ENCODE results near the gene USF1. TPM values are rescaled to one million over a fixed set of nuclear protein-coding genes. Genes with fewer than 3 reads are reported as not detected.

Gene USF1
- total RNA-seq, 2 donors from 2014 or later: 32.7 to 46.5 TPM

DNA sequence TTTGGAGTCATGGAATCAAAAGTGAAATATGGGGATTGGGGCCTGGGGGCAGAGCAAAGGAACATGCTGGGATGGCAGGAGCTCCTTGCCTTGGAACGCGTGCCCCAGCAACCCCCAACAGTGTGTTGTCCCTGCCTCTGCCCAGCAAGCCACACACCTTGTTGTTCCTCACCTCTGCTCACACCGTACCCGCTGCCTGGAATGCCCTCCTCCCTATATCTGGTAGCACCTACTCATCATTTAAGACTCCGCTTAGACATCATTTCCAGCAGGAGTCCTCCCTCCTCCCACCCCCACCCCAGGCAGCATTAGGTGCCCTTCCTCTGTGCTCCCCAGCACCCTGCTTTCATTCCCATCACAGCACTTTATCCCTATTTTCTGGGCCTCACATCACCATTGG is 35.7 kb upstream of the USF1 start:
- Histone ChIP-seq H3K9me3 (no peaks in the 10 kb centered on the region), H3K36me3 (replicated peaks in 1 of 2; ENCODE audit: insufficient read depth in 1 of 2, low read depth in 2 of 2) (no peaks in the 10 kb centered on the region), H3K27me3 (no peaks in the 10 kb centered on the region), H3K4me1 (peaks cover 39% of the 10 kb centered on the region), H3K4me3 (no peak overlapping the region), H3K27ac (no peak overlapping the region)
- DNase-seq (no peak), ATAC-seq (no peak)
- intact Hi-C loops (cut with DNase I): no loop called here
- 80% methylated on average over 5 of the region's 5 CpGs for WGBS, 2 donors
- TF ChIP-seq POLR2A (IDR thresholded peaks at IDR 0.05): no peak
- TF ChIP-seq, protein P1, sequence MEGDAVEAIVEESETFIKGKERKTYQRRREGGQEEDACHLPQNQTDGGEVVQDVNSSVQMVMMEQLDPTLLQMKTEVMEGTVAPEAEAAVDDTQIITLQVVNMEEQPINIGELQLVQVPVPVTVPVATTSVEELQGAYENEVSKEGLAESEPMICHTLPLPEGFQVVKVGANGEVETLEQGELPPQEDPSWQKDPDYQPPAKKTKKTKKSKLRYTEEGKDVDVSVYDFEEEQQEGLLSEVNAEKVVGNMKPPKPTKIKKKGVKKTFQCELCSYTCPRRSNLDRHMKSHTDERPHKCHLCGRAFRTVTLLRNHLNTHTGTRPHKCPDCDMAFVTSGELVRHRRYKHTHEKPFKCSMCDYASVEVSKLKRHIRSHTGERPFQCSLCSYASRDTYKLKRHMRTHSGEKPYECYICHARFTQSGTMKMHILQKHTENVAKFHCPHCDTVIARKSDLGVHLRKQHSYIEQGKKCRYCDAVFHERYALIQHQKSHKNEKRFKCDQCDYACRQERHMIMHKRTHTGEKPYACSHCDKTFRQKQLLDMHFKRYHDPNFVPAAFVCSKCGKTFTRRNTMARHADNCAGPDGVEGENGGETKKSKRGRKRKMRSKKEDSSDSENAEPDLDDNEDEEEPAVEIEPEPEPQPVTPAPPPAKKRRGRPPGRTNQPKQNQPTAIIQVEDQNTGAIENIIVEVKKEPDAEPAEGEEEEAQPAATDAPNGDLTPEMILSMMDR (IDR thresholded peaks at IDR 0.05): no peak

DNA sequence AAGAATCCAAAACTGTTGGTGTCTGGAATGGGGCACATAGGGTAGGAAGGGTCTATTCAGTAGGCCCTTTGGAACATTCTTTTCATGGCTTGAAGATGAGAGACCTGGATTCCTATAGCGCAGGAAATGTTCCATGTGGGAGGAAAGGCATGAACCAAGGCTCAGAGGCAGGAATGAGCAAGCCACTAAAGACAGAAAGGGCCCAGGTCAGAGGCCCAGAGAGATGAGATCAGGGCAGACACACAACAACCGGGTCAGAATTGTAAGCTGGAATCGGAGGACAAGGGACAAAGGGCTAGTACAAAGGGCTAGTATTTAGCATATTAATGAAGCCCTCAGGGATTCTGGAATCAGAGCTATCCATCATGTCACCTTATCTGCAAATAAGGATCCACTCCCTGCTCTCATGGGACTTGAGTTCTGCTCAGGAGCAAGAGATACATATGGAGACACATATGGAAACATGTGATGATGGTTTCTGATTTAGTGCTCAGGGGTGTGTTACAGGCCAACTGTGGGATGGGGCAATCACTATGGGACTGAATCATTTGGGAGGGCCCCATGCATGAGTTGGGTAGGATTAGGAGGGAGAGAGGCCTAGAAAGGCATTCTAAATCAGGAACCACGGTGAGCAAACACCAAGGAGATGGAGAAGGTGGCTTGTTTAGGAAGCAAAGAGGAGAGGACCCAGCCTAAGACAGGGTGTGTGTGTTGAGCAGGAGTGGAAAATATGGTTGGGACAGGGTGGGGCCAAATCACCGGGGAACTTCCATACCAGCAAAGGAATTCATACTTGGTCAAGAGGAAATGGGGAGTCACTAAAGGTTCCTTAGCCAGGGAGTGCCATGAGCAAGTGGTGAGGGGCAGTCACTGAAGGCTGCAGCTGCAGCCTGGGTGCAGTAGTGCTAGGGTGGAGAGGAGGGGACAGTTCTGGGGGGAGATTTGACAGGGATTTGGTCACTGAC is 34.9 kb upstream of the USF1 start:
- TF ChIP-seq POLR2A (IDR thresholded peaks at IDR 0.05): no peak
- TF ChIP-seq, protein P1 (IDR thresholded peaks at IDR 0.05): no peak
- ATAC-seq (no peak), DNase-seq (no peak)
- Histone ChIP-seq H3K9me3 (no peaks in the 10 kb centered on the region), H3K36me3 (replicated peaks in 1 of 2; ENCODE audit: insufficient read depth in 1 of 2, low read depth in 2 of 2) (no peaks in the 10 kb centered on the region), H3K27ac (no peak overlapping the region), H3K4me1 (peaks cover 31% of the 10 kb centered on the region), H3K4me3 (no peak overlapping the region), H3K27me3 (no peaks in the 10 kb centered on the region)
- intact Hi-C loops (cut with DNase I): no loop called here
- WGBS, 2 donors: 83 to 90% methylated on average over 5 of the region's 5 CpGs

DNA sequence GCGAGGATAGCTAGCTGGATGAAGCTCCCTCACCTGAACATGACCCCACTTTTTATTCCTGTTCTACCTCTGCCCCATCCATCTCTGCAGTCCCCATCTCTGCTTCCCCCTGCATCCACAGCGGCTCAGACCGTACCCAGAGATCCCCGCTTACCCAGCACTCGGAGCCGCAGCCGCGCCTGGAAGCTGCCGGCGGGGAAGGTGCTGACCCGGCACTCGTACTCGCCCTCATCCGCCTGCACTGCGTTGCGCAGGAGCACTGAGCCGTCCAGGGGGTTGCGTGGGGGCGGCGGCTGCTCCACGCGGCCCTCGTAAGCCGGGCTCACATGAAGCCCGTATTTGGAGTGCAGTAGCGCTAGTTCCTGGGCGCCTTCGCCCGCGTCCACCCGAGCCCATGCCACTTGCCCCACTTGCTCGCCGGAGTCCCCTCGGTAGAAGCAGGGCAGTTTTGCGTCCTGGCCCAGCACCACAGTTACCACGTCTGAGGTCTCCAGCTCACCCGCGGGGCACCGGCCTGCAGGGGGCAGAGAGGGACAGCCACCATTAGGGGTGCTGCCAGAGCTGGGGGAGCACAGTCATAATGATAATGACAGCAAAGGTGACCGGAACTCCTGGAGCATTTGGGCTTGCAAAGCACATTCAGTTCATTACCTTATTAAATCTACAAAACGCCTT is 33.8 kb upstream of the USF1 start:
- Histone ChIP-seq H3K4me3 (no peak overlapping the region), H3K27ac (no peak overlapping the region), H3K9me3 (no peaks in the 10 kb centered on the region), H3K4me1 (peaks cover 21% of the 10 kb centered on the region), H3K27me3 (no peaks in the 10 kb centered on the region), H3K36me3 (replicated peaks in 1 of 2; ENCODE audit: insufficient read depth in 1 of 2, low read depth in 2 of 2) (no peaks in the 10 kb centered on the region)
- no peak for TF ChIP-seq POLR2A (IDR thresholded peaks at IDR 0.05)
- TF ChIP-seq, protein P1 (IDR thresholded peaks at IDR 0.05): no peak
- DNase-seq (no peak), ATAC-seq (no peak)
- 72 to 80% methylated on average over 24 to 39 of the region's 41 CpGs for WGBS, 2 donors
- intact Hi-C loops (cut with DNase I): no loop called here

DNA sequence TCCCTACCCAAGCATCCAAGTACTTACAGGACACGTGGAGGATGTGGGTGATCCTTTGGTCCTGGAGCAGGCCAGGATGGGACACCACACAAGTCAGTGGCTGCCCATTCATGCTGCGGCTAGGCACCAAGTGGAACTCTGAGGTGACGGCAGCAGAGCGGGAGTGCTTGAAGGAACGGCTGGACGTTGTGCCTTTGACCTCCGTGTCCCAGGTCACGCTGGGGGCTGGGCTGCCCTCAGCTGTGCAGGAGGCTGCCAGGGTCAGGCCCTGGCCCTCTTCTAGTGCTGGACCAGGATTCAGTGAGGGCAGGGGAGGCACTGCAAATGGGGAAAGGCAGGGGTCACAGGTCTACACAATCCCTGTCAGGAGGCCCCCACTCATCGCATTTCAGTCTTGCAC is 31.6 kb upstream of the USF1 start:
- Histone ChIP-seq H3K4me1 (no peaks in the 10 kb centered on the region), H3K27me3 (no peaks in the 10 kb centered on the region), H3K4me3 (no peak overlapping the region), H3K9me3 (no peaks in the 10 kb centered on the region), H3K27ac (no peak overlapping the region), H3K36me3 (replicated peaks in 1 of 2; ENCODE audit: insufficient read depth in 1 of 2, low read depth in 2 of 2) (no peaks in the 10 kb centered on the region)
- 86 to 100% methylated on average over 1 to 9 of the region's 9 CpGs for WGBS, 2 donors
- intact Hi-C loops (cut with DNase I): no loop called here
- no peak for ATAC-seq
- TF ChIP-seq, protein P1 (IDR thresholded peaks at IDR 0.05): no peak
- no peak for TF ChIP-seq POLR2A (IDR thresholded peaks at IDR 0.05)
- DNase-seq: no peak
